ENCODE measurements around the gene ANAPC7. TPM values are rescaled to one million over a fixed set of nuclear protein-coding genes. Genes with fewer than 3 reads are reported as not detected.

The ANAPC7 gene
- total and polyA plus RNA-seq, 2 of the 13 experiments (the other 11 are each of a cell fraction or from before 2014, with no cell fraction given): 40.0 to 69.1 TPM

- Histone ChIP-seq H3K4me2 (ENCODE audit: low read depth, low read length) (no peak overlapping the region), H3K79me2 (ENCODE audit: insufficient read depth, low read length) (no peaks in the 10 kb centered on the region), H3K27me3 (ENCODE audit: control insufficient read depth in 1 of 2, insufficient read depth in 2 of 2, low read length in 2 of 2) (no peaks in the 10 kb centered on the region), H3K9me3 (ENCODE audit: low read length) (no peaks in the 10 kb centered on the region), H3K4me1 (ENCODE audit: insufficient read depth, low read length) (peaks cover 10% of the 10 kb centered on the region), H3K27ac (ENCODE audit: extremely low read length, insufficient read depth, low read length) (no peak overlapping the region), H3K36me3 (replicated peaks in 1 of 2; ENCODE audit: control insufficient read depth in 1 of 2, insufficient read depth in 2 of 2, low read length in 2 of 2) (no peaks in the 10 kb centered on the region), H4K20me1 (ENCODE audit: insufficient read depth, low read length) (no peaks in the 10 kb centered on the region), H3K4me3 (replicated peaks in 1 of 3; ENCODE audit: insufficient read depth in 1 of 3, low read depth in 2 of 3, low read length in 3 of 3) (no peak overlapping the region), H2AFZ (ENCODE audit: low read length) (no peak overlapping the region), H3K9ac (ENCODE audit: insufficient read depth, low read depth, low read length) (no peak overlapping the region)
- intact Hi-C loops (cut with micrococcal nuclease; ENCODE audit: unreplicated experiment) (no loop called here), in situ Hi-C loops (cut with HindIII; ENCODE audit: extremely low pct_ligation_motif_present, low pct_unique_long_range_greater_than_20kb) (loop anchor here (25.0 kb wide), 1 partner anchor 314 kb away; the partner anchor contains the start of gene IFT81)
- ChIA-PET POLR2A (interaction anchor here (0.6 kb wide), 1 partner anchor 288 kb away, joined by 3 read pairs; no protein-coding TSS in a partner anchor), CTCF (ENCODE audit: low intra/inter-chr PET ratio, low total read pairs) (no interaction called here)
- no peak for FAIRE-seq
- BruUV-seq (replicated peaks): no TSS peak
- DNase-seq (ENCODE audit: low spot score): no peak
- TF ChIP-seq ZNF850 (CRISPR knock-in tag; conservative IDR thresholded peaks at IDR 0.05) (no peak), NFIC (IDR thresholded peaks at IDR 0.05; ENCODE audit: low read length) (no peak), SIX1 (CRISPR knock-in tag; IDR thresholded peaks at IDR 0.05; ENCODE audit: borderline replicate concordance) (no peak), HNRNPL (IDR thresholded peaks at IDR 0.05; ENCODE audit: low read depth, low read length) (no peak), ZNF792 (CRISPR knock-in tag; IDR thresholded peaks at IDR 0.05) (no peak), ATAD3A (CRISPR knock-in tag; IDR thresholded peaks at IDR 0.05) (no peak), ZNF260 (CRISPR knock-in tag; IDR thresholded peaks at IDR 0.05; ENCODE audit: borderline replicate concordance, low read depth) (no peak), RBM39 (IDR thresholded peaks at IDR 0.05; ENCODE audit: low read depth, low read length, poor library complexity, severe bottlenecking) (no peak), MYNN (CRISPR knock-in tag; IDR thresholded peaks at IDR 0.05; ENCODE audit: low read depth) (no peak), ZSCAN20 (CRISPR knock-in tag; IDR thresholded peaks at IDR 0.05; ENCODE audit: borderline replicate concordance) (no peak), ZNF660 (CRISPR knock-in tag; IDR thresholded peaks at IDR 0.05; ENCODE audit: borderline replicate concordance, low read depth) (no peak), SP1 (IDR thresholded peaks at IDR 0.05) (no peak), SP1 (CRISPR knock-in tag; IDR thresholded peaks at IDR 0.05) (no peak)
- ATAC-seq: no peak
- WGBS (ENCODE audit: low lambda C conversion rate): 16% methylated on average over 3 of the region's 3 CpGs
Observed at GRCh38 chr12:110426406-110426805, 22.9 kb upstream of the ANAPC7 start.

Measured in HepG2 (cell line).